ENCODE results near the gene ISM1. TPM values are rescaled to one million over a fixed set of nuclear protein-coding genes. Genes with fewer than 3 reads are reported as not detected.

ISM1 gene
- total RNA-seq, 1 donor from 2014 or later = 1.7 TPM

- no peak for ATAC-seq
Measured at GRCh38 chr20:13284830-13285229, 63.8 kb downstream of the ISM1 start.

GRCh38 chr20:13285408-13285807 is 64.3 kb downstream of the ISM1 start:
- ATAC-seq = no peak

DNA sequence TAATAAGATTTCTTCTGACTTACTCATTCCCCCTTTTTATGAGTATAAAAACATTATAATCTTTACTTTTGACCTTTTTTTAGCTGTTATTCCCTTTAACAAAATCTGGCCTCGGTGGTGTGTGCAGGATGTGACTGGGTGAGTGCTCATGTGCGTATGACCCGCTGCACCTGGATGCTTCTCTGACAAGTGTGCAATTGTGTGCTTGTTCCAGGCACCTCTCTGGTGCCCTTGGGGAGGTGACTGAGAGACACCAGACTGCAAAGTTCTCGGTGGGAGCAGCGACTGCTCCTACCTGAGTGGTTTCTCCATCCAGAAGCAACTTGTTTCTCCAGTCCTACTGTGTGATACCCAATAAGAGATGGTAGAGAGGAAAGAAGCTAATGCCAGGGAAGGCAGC is 65.0 kb downstream of the ISM1 start:
- ATAC-seq = no peak

GRCh38 chr20:13286607-13287006 is 65.5 kb downstream of the ISM1 start:
- ATAC-seq = peak; percentile 91

DNA sequence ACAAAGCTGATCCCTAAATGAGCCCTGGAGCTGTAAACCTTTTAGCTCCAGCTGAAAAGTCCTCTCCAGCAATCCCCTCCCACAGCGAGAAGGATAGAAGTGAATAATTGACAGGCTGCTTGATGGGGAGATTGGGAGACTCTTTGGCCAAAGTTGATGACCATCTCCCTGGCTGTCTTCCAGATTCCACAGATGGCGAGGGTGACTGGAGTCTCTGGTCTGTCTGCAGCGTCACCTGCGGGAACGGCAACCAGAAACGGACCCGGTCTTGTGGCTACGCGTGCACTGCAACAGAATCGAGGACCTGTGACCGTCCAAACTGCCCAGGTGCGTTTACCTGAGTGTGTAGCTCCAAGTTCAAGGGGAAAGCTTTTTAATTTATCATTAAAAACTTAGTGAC is 67.3 kb downstream of the ISM1 start:
- ATAC-seq = no peak

- no peak for ATAC-seq
Measured at GRCh38 chr20:13289031-13289430, 68.0 kb downstream of the ISM1 start.

DNA sequence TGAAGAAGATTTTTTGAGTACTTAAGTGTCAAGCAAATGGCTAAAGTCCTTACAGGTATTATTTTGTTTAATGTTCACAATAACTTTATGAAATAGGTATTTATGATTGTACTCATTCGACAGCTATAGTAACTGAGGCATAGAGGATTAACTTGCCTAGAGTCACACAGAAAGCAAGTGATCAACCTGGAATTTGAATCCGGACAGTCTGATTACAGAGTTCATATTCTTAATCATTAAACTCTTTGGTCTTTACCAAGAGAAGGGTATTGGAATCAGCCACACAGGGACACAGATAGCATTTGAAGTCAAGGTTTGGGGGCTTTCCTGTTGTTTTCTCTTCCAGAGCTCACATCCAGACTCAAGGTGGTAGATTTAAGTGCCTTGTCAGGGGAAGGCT is 69.7 kb downstream of the ISM1 start:
- ATAC-seq = no peak

- no peak for ATAC-seq
Measured at GRCh38 chr20:13291157-13291556, 70.1 kb downstream of the ISM1 start.

- no peak for ATAC-seq
Measured at GRCh38 chr20:13292201-13292885, 71.3 kb downstream of the ISM1 start.

- no peak for ATAC-seq
Measured at GRCh38 chr20:13294522-13294921, 73.4 kb downstream of the ISM1 start.

GRCh38 chr20:13295637-13296036 is 74.6 kb downstream of the ISM1 start:
- ATAC-seq = no peak

- ATAC-seq = no peak
Measured at GRCh38 chr20:13296070-13296469, 75.0 kb downstream of the ISM1 start.

DNA sequence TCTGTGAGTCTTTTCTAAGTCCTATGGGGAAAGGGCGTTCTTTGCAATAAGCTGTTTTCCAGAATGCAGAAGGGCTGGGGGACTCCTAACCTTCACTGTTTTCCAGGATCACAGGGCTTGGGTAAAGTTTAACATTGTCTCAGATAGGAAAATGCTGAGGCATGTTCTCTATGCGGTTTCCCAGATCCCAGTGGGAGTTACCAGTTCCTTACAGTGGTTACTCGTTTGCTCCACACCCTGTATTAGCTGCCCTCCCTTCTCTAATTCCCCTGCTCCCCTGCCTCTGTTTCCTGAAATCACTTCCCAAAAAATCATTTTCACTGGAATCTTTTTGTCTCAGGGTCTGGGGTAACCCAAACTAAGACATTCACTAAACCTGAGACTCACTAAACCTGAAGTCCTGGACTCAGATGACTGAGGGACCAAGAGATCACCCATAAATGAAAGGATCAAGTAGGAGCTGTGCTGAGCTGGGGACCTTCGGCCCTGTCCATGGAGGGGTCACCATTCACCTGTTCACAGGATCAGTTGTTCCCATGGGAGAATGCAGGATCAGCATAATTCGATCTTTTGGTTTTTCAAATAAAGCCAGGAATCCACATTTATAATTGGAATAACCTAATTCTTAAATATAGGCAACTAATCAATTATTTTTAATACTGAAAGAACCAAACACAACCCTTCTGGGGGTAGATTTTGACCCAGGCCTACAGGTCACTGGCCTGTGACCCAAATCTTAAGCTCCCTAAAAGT is 76.2 kb downstream of the ISM1 start:
- ATAC-seq = no peak

GRCh38 chr20:13298692-13299373 is 77.8 kb downstream of the ISM1 start:
- no peak for ATAC-seq

GRCh38 chr20:13299401-13299800 is 78.3 kb downstream of the ISM1 start:
- ATAC-seq = no peak

DNA sequence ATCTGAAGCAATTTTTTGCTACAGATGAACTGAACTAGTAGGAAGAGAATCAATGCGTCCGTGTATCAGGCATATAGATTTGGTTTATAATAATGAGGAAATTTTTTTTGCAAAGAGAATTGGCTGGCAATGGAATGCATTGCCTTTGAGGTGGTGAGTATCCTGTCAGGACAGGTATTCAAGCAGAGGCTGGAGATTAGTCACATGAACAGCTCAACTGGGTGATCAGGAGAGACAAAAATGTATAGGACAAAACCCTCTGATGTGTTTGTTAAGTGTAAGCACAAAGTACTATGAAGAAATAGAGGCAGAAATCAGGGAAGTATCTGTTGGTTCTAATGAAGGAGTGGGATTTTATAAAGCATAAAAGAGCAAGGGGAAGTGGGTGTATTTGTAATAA is 80.5 kb downstream of the ISM1 start:
- no peak for ATAC-seq

DNA sequence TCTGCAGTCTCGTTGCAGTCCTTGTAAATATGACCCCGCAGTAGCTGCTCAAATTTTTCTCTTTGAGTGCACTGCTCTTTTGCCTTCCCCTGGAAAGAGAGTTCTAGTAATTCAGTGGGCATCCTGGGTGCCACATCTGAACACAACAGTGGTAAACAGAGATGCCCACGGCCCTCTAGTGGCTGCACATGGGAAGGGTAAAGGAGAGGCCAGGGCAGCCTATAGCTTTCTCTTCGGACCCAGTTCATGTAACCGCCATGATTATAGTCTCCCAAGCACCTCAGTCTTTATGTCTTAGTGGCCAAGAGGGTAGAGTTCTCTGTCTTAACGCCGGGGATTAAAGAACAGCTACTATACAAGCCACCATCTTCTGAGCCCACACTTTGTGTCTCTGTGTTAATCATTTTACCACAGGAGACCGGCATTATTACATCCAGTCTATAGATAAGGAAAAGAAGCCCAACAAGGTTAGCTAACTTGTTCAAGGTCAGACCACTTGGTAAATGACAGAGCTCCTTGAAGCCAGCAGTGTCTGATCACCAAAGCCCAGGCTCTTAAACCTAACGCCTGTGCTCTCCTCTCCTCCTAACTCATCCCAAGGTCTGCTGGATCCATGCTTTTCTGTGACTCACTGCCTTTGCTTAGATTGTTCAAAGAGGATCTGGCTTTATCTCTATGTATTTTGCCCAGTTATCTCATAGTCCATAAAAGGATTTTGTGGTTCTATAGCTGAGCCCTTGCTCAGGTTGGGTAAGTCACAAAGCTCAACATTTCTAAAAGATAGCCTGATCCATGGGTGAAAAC is 81.8 kb downstream of the ISM1 start:
- ATAC-seq = peak; percentile 73

- no peak for ATAC-seq
Measured at GRCh38 chr20:13305284-13305683, 84.2 kb downstream of the ISM1 start.

- no peak for ATAC-seq
Measured at GRCh38 chr20:13307562-13308163, 86.6 kb downstream of the ISM1 start.

- peak; percentile 75 for ATAC-seq
Measured at GRCh38 chr20:13312300-13312699, 91.2 kb downstream of the ISM1 start.

DNA sequence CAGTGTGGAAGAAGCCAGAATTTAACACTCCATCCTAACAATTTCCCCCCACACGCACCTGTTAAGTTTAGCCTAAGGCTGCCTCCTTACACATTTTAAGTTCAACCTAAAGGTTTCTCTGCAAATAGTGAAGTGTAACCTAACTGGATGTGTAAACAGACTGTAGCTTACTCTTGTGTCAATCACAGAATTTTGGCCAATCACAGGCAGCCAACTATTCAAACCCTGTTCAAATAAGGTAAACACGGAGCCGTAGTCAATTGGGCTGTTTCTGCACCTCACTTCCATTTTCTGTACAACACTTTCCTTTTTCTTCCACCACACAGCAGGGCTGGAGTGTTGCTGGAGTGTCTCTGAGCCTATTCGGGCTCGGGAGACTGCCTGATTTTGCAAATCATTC is 92.1 kb downstream of the ISM1 start:
- ATAC-seq = no peak

GRCh38 chr20:13317439-13317838 is 96.4 kb downstream of the ISM1 start:
- ATAC-seq = no peak
